IMR-90 (cell line): Measurements from ENCODE around the gene GALR2. TPM values are rescaled to one million over a fixed set of nuclear protein-coding genes. Genes with fewer than 3 reads are reported as not detected.

Experiments used
- ATAC-seq: fragments of 200-7000 bp; cut with Tn5 transposase; 2 replicates; pipeline ENCODE4 v1.9.1; 2020; ENCODE audit warnings: low read depth, mild to moderate bottlenecking, moderate library complexity
- BruUV-seq: library from RNA; stranded (reverse); fragments of 400-500 nt; replicated peaks from 2 replicates; lab custom pipeline; 2021; lab: Mats Ljungman, UMichigan
- CTCF ChIA-PET: fragments of 300-600 bp; formaldehyde crosslinking; extraction: SDS; loops from one replicate; lab custom pipeline; 2021; ENCODE audit warnings: antibody characterized with exemption; lab: Yijun Ruan, JAX
- POLR2A ChIA-PET: fragments of 300-600 bp; sonication (Branson Sonifier 250); formaldehyde crosslinking; loops from one replicate; lab custom pipeline; 2022; ENCODE audit warnings: antibody characterized with exemption; ENCODE audit not compliant: unreplicated experiment; lab: Charles Lee
- DNase-seq: peaks from one replicate; pipeline ENCODE4 v3.0.0; 2013
- H2AFZ ChIP-seq: replicated peaks from 2 replicates; pipeline ENCODE3; 2013; ENCODE audit warnings: low read length, mild to moderate bottlenecking; ENCODE audit not compliant: poor library complexity
- H2AK5ac ChIP-seq: 2 replicates; pipeline ENCODE4 v1.6.1; 2013; ENCODE audit warnings: low read depth, low read length, inconsistent platforms
- H2AK9ac ChIP-seq: replicated peaks from 2 replicates; pipeline ENCODE3; 2013; ENCODE audit warnings: mild to moderate bottlenecking, low read depth, low read length, moderate library complexity; ENCODE audit not compliant: poor library complexity
- H2BK120ac ChIP-seq: 2 replicates; pipeline ENCODE4 v1.6.1; 2013; ENCODE audit warnings: low read depth, low read length, inconsistent platforms
- H2BK15ac ChIP-seq: 3 replicates; pipeline ENCODE4 v1.6.1; 2013; ENCODE audit warnings: low read depth, low read length, inconsistent platforms
- H2BK20ac ChIP-seq: 2 replicates; pipeline ENCODE4 v1.6.1; 2013; ENCODE audit warnings: low read depth, mild to moderate bottlenecking, inconsistent platforms, low read length, moderate library complexity
- H2BK5ac ChIP-seq: 2 replicates; pipeline ENCODE4 v1.6.1; 2013; ENCODE audit warnings: mild to moderate bottlenecking, low read depth, low read length, inconsistent platforms; ENCODE audit not compliant: poor library complexity, severe bottlenecking
- H3K14ac ChIP-seq: replicated peaks from 2 replicates; pipeline ENCODE4 v1.6.1; 2013; ENCODE audit warnings: low read depth, low read length, inconsistent platforms
- H3K18ac ChIP-seq: 2 replicates; pipeline ENCODE4 v1.6.1; 2013; ENCODE audit warnings: low read depth, low read length, control low read depth
- H3K23ac ChIP-seq: 2 replicates; pipeline ENCODE4 v1.6.1; 2013; ENCODE audit warnings: low read depth, low read length, inconsistent platforms
- H3K27ac ChIP-seq: 2 replicates; pipeline ENCODE4 v1.5.1; 2013; ENCODE audit warnings: mild to moderate bottlenecking, control low read depth, low read length; ENCODE audit not compliant: insufficient read depth
- H3K27me3 ChIP-seq: 2 replicates; pipeline ENCODE4 v1.6.1; 2013; ENCODE audit warnings: low read length; ENCODE audit not compliant: control insufficient read depth, insufficient read depth
- H3K36me3 ChIP-seq: 2 replicates; pipeline ENCODE4 v1.6.1; 2013; ENCODE audit warnings: low read length, mixed read lengths; ENCODE audit not compliant: control insufficient read depth, insufficient read depth
- H3K4ac ChIP-seq: 2 replicates; pipeline ENCODE4 v1.6.1; 2013; ENCODE audit warnings: low read depth, low read length, inconsistent platforms
- H3K4me1 ChIP-seq: 2 replicates; pipeline ENCODE4 v1.6.1; 2013; ENCODE audit warnings: low read length, mixed read lengths; ENCODE audit not compliant: control insufficient read depth, insufficient read depth
- H3K4me2 ChIP-seq: 2 replicates; pipeline ENCODE4 v1.6.1; 2013; ENCODE audit warnings: low read depth, mild to moderate bottlenecking, control low read depth, low read length, moderate library complexity
- H3K4me3 ChIP-seq: 2 replicates; pipeline ENCODE4 v1.5.1; 2013; ENCODE audit warnings: low read depth, mild to moderate bottlenecking, control low read depth, low read length, moderate library complexity; ENCODE audit not compliant: insufficient read depth
- H3K56ac ChIP-seq: 2 replicates; pipeline ENCODE4 v1.6.1; 2013; ENCODE audit warnings: low read length, inconsistent platforms; ENCODE audit not compliant: insufficient read depth; ENCODE audit errors: extremely low read depth
- H3K79me1 ChIP-seq, 2 experiments: 2 replicates each; pipeline ENCODE4 v1.6.1; 2013; ENCODE audit warnings: low read length in 2 of 2, inconsistent platforms in 1 of 2, low read depth in 1 of 2
- H3K9ac ChIP-seq: 2 replicates; pipeline ENCODE4 v1.6.1; 2013; ENCODE audit warnings: low read depth, low read length, control low read depth
- H3K9me1 ChIP-seq: 2 replicates; pipeline ENCODE4 v1.6.1; 2013; ENCODE audit warnings: low read length, inconsistent platforms; ENCODE audit not compliant: insufficient read depth
- H3K9me3 ChIP-seq: 2 replicates; pipeline ENCODE4 v1.6.1; 2013; ENCODE audit warnings: low read length; ENCODE audit not compliant: control insufficient read depth, insufficient read depth
- H4K20me1 ChIP-seq: 2 replicates; pipeline ENCODE4 v1.6.1; 2013; ENCODE audit warnings: low read length, inconsistent platforms; ENCODE audit not compliant: insufficient read depth
- H4K5ac ChIP-seq: 2 replicates; pipeline ENCODE4 v1.6.1; 2013; ENCODE audit warnings: mild to moderate bottlenecking, low read depth, low read length, control low read depth
- H4K8ac ChIP-seq, 2 experiments: 2 replicates each; pipeline ENCODE4 v1.6.1; 2013; ENCODE audit warnings: low read depth in 2 of 2, low read length in 2 of 2, control low read depth in 1 of 2, inconsistent platforms in 1 of 2
- H4K91ac ChIP-seq: 2 replicates; pipeline ENCODE4 v1.6.1; 2013; ENCODE audit warnings: low read depth, low read length, inconsistent platforms; ENCODE audit not compliant: insufficient read depth
- BHLHE40 ChIP-seq: fragments of 150-350 bp; IDR thresholded peaks from 2 replicates; pipeline ENCODE4 v1.6.1; 2016; ENCODE audit warnings: mild to moderate bottlenecking, low read depth, low read length
- CEBPB ChIP-seq: IDR thresholded peaks from 2 replicates; pipeline ENCODE4 v1.6.1; 2012; ENCODE audit warnings: low read depth, low read length, improper control_type of control experiment
- CHD1 ChIP-seq: IDR thresholded peaks from 2 replicates; pipeline ENCODE4 v1.6.1; 2012; ENCODE audit warnings: low read depth, low read length, improper control_type of control experiment
- FOS ChIP-seq: fragments of 150-350 bp; IDR thresholded peaks from 2 replicates; pipeline ENCODE4 v1.6.1; 2016; ENCODE audit warnings: low read depth, low read length
- MAFK ChIP-seq: IDR thresholded peaks from 2 replicates; pipeline ENCODE4 v1.6.1; 2012; ENCODE audit warnings: low read depth, low read length, improper control_type of control experiment
- MXI1 ChIP-seq: IDR thresholded peaks from 2 replicates; pipeline ENCODE4 v1.6.1; 2012; ENCODE audit warnings: low read depth, mild to moderate bottlenecking, low read length, moderate library complexity, borderline replicate concordance
- NFE2L2 ChIP-seq: fragments of 150-350 bp; IDR thresholded peaks from 2 replicates; pipeline ENCODE4 v1.6.1; 2016; ENCODE audit warnings: low read depth, mild to moderate bottlenecking, low read length
- POLR2A ChIP-seq: IDR thresholded peaks from 2 replicates; pipeline ENCODE4 v1.6.1; 2012; ENCODE audit warnings: mild to moderate bottlenecking, low read depth, low read length
- RCOR1 ChIP-seq: IDR thresholded peaks from 2 replicates; pipeline ENCODE4 v1.6.1; 2012; ENCODE audit warnings: mild to moderate bottlenecking, low read length, improper control_type of control experiment; ENCODE audit not compliant: insufficient replicate concordance
- USF2 ChIP-seq: fragments of 150-350 bp; IDR thresholded peaks from 2 replicates; pipeline ENCODE4 v1.6.1; 2017; ENCODE audit warnings: mild to moderate bottlenecking, antibody characterized with exemption, low read length, low read depth
- WGBS, 2 experiments: methylation state at CpG; one replicate each; pipeline versions ENCODE4 v1.1.5 to v1.1.7; 2013; ENCODE audit warnings: missing lambda C conversion rate in 2 of 2; ENCODE audit not compliant: insufficient read length in 1 of 2; ENCODE audit errors: extremely low coverage in 2 of 2; 5-methylcytosine and 5-hydroxymethylcytosine counted together
- dilution Hi-C: fragments of 300-500 bp; cut with HindIII; formaldehyde crosslinking; loops from one replicate; pipeline ENCODE4 v1.14.3; 2018; ENCODE audit warnings: low sequenced_read_pairs; ENCODE audit not compliant: unreplicated experiment
- in situ Hi-C: fragments of 300-500 bp; cut with MboI; formaldehyde crosslinking; loops from 3 replicates; pipeline ENCODE4 v1.14.3; 2019; ENCODE audit warnings: low sequenced_read_pairs, inconsistent platforms, mixed read lengths
- intact Hi-C: fragments of 100-400 bp; cut with micrococcal nuclease; formaldehyde crosslinking; loops from 2 replicates; pipeline ENCODE4 v1.10.0; 2022
- polyA plus RNA-seq, 3 experiments: library from polyadenylated mRNA; depleted of rRNA; stranded (reverse); fragments of >200 nt; gene quantifications; 2 replicates each; pipeline ENCODE4 v1.2.3, GENCODE V29; 2012; ENCODE audit warnings: low replicate concordance in 1 of 3
- total RNA-seq: library from RNA; depleted of rRNA; stranded (reverse); fragments of >200 nt; gene quantifications from 2 replicates; pipeline ENCODE4 v1.2.3, GENCODE V29; 2012

The GALR2 gene
- total and polyA plus RNA-seq, 2 of the 4 experiments (the other 2 are of a cell fraction), result 0.07 TPM; not detected in 1

DNA sequence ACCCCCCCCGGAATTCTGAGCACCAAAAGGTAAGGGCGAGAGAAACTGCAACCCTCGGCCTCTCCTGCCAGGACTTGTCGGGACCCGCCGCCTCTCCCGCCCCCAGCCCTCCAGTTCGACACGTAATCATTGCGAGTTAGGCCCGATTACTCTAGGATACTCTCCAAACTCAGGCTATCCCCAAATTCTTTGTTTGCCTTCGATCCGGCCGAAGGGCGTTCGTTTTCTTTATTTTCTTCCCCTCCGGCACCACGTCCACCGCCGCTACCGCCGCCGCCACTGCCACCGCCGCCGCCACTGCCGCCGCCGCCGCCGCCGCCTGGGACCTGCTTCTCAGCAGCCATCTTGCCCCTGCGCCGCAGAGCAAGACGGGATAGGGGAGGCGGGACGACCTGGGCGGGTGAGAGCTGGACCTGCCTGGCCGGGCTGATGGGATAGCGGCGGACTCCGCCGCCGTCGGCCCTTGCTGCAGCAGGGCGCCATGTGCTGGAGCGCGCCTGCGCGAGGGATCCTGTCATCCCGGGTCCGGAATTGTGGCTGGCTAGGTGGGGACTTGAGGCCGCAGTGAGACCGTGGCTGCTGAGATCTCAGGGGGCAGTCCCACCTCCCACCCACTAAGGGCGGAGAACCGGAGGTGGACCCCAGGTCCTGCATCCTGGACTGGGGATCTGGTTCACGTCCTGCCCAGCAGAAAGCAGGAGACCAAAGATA lies 2.3 kb upstream of the GALR2 start, which contains the start of gene SRP68 (continued):
- TF ChIP-seq RCOR1 (no peak), POLR2A (peak; percentile 82), MXI1 (peak; percentile 94)

DNA sequence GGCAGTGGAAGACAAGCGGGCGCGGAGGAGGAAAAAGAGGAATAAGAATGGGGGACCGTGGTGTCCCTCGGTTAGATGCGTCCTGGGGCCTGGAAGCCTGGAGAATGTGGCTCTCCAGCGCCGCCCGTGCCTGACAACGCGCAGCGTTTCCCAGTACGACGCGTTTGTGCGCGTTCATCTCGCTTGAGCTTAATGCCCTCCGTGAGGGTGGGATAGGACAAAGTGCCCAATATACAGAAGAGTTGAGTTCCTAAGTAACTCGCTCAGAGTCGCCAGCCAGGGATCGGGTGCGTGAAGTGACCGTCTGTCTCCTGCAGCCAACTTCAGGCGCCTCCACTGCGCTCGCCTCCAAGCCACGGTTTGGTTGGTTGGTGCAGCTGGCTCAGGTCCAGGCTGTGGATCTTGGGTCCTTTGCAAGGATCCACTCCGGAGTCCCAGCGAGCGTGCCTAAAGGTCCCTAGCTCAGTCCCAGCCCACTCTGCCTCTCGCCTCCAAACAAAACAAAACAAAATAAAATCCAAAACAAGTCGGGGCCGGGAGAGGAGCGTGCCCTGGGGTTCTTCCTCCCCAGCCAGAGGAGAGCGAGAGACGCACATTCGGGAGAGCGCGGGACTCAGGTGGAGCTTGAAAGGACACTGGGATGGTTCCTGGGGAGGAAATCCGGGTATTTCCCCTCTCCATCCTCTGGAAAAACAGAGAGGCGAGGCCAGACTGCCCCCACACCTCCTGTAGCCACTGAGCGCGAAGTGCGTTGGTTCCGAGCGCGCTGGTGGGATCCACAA lies 974 bp downstream of the GALR2 start:
- Histone ChIP-seq H2BK20ac (no peak overlapping the region), H4K5ac (no peak overlapping the region), H3K4me1 (peaks cover 3% of the 10 kb centered on the region; the same call in 1 of the 2 replicates), H3K4me3 (no peak overlapping the region), H3K4ac (no peak overlapping the region), H3K14ac (no peak overlapping the region), H4K8ac (no peak overlapping the region), H3K27me3 (peaks cover 66% of the 10 kb centered on the region), H3K56ac (no peak overlapping the region), H3K18ac (no peak overlapping the region), H2AK5ac (no peak overlapping the region), H3K9ac (no peak overlapping the region), H3K36me3 (no peaks in the 10 kb centered on the region), H2BK15ac (no peak overlapping the region), H3K23ac (no peak overlapping the region), H3K9me3 (no peaks in the 10 kb centered on the region), H3K4me2 (no peak overlapping the region), H2BK120ac (no peak overlapping the region), H4K91ac (no peak overlapping the region), H2AFZ (peak overlapping the region; percentile 65), H2BK5ac (no peak overlapping the region), H2AK9ac (no peak overlapping the region), H3K79me1 (peaks cover 0 to 19% of the 10 kb centered on the region in 2 experiments; a peak in 2 of 4 replicates), H4K20me1 (peaks cover 12% of the 10 kb centered on the region), H3K27ac (no peak overlapping the region), H3K9me1 (peaks cover 14% of the 10 kb centered on the region)
- dilution Hi-C loops, result no loop called here
- ATAC-seq (no peak), DNase-seq (no peak)
- TF ChIP-seq MAFK (no peak), FOS (no peak), CHD1 (no peak), BHLHE40 (no peak), USF2 (no peak), CEBPB (no peak), POLR2A (no peak), NFE2L2 (no peak)
- no TSS peak for BruUV-seq
- WGBS, 2 experiments, result 4% methylated on average over 23 of the region's 48 CpGs; no CpG with 5 or more reads in 1 of the 2 experiments
- ChIA-PET CTCF (no interaction called here), POLR2A (no interaction called here)
- intact Hi-C loops, result loop anchor here (10.0 kb wide), 1 partner anchor 171 kb away; the partner anchor contains the start of gene MRPL38
- in situ Hi-C loops, result no loop called here
